GM19193 (cell line): ENCODE results near the gene ANKRD34A.

Source experiments
- POLR2A ChIP-seq: IDR thresholded peaks from 4 replicates; pipeline ENCODE4 v1.6.1; 2011; ENCODE audit not compliant: insufficient read depth, insufficient read length; ENCODE audit errors: extremely low read depth

ANKRD34A gene

DNA sequence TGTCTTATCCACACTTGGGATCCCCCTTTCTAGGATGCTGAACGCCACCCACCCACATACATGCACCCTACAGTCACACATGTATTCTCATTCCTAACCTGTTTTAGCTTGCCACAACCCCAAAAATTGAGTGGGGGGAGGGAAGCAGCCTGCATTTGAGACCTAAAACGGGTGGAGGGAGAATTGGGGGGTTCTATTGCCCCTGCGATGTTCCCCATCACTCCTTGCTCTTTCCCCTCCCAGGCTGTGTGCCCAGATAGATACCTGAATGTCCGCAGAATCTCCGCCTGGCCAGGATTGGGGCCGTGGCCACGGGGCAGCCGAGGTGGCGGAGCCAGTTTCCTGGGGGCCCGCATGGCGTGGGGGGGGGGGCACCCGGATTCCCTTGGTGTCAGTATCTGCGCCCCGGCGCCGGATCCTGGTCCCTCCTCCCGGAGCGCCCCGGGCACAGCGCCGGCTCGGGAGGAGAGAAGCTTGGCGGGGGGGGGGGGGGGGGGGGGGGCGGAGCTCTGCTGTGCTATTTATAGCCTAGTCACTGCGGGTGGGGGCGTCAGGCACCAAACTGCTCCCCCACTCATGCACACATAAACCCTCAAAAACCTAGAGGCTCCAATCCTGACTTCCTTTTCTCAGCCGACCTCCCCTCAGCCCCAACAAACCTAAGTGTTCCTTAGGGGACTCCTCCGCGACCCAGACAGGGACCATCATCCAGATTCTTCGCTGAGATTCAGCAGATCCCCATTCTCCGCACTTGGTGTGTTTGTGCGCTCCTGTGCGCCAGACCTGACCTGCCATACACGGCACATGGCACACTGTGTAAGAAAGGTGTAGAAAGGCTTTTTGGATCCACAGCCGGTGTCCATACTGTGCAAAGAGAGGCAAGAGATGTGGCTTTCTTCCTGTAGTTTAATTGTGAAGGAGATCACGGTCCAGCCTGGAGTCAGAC, 1.9 kb downstream of the ANKRD34A start:
- no peak for TF ChIP-seq POLR2A

DNA sequence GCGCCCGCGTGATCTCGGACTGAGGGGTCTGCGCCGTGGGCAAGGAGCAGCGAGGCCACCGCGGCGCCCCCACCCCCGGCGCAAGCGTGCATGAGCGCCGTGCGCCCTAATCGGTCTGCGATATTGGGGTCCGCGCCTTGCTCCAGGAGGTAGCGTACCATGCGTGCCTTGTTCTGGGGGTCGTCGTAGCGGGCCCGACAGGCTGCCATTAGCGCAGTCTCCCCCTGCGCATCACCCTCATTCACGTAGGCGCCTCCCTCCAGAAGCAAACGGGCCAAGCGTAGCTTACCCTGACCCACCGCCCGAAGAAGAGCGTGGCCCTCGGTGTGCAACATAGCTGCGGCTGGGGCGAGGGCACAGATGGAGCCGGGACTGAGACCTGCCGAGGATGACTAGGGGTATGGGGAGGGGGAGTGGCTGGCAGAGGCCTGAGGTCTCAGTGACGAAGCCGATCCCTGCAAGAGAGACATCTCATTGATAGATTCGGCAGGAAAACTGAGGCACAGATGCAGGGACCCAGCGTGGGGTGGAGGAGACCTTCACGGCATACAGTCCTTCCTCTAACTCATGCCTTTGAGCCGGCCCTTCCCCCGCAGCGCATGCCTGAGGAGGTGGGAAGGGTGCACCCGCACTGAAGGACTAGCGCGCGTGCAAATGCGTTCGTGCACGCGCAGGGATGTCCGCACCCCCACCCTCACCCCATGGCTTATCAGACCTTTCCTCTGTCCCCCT, 2.8 kb downstream of the ANKRD34A start:
- TF ChIP-seq POLR2A = no peak

DNA sequence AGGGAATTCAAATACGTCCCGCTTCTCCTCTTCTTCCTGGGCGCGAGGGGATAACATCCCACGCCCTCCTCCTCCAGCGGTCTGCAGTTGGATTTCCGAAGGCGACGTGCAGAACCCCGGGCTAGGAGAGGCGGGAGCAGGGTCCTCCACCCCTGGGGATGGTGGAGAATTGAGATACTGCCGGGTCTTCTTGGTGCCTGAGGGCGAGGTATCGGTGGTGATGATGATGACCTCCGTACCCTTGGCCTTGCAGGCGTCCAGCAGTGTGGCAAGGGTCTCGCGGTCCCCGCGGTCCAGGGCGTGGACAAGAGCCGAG, 3.3 kb downstream of the ANKRD34A start:
- TF ChIP-seq POLR2A = no peak

DNA sequence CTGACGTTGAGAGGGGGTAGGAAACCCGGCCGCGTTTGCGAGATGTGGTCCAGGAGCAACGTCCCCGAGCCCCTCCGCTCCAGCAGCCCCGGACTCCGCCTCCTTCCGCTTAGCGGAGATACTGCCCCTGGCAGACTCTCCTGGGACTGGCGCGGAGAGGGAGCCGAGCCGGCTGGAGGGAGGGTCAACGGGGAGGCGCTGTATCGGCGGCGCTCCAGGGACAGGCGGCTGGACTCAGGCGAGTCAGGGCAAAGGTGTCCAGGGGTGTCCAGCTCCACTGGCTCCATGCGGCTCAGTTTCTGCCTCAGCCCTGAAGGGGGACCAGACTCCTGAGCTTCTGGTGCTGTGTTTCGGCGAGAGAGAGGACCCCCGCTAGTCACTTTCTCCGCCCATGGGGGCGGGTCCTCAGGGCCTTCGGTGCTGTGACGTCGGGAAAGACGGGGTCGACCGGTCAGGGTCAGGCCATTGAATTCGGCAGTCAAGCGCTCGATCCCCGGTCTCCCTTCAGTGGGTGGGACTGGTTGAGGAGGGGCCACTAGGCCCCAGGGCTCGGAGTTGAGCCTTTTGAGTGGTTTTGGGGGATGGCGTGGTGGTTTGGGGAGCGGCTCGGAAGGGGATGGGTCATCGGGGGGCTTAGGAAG, 3.8 kb downstream of the ANKRD34A start:
- TF ChIP-seq POLR2A = peak; percentile 49

DNA sequence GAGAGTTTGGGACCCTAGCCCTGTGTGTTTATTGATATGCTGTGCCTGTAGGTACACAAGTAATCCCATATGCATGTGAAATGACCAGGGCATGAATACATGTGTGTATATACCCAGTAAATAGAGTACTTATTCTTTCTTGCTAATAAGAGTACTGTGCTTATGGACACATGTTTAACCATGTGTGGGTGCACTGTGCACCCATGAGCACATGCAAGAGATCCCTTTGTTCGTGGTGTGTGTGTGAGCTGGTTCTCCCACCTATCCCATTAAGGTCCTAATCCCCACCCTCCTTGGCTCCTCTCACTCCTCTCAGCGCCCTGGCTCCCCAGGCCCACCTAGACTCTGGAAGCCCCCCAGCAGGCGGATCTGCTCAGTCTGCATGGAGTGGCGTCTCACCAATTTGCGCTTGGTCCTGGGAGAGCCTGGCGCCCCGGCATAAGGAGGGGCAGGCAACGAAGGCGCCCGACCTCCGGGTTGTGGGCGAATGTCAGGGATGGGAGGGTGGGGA, 4.4 kb downstream of the ANKRD34A start:
- TF ChIP-seq POLR2A = no peak

DNA sequence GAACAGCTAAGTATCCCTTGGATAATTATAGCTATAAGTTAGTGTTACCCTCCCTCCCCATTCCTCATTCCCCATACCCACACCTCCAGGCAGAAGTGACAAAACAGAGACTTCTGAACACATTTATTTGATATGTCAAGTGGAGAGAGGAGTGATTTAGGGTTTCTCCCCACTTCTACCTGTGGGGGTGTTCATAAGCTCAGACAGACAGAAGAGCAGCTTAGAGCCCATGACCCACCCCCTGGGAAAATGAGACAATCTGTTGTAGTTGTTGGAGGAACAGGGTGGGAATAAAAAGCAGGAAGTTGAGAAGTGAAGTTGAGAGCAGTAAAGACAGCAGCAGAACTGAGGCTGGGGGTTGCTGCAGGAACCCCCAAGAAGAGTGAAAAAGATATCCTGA, 5.0 kb downstream of the ANKRD34A start:
- TF ChIP-seq POLR2A = no peak

DNA sequence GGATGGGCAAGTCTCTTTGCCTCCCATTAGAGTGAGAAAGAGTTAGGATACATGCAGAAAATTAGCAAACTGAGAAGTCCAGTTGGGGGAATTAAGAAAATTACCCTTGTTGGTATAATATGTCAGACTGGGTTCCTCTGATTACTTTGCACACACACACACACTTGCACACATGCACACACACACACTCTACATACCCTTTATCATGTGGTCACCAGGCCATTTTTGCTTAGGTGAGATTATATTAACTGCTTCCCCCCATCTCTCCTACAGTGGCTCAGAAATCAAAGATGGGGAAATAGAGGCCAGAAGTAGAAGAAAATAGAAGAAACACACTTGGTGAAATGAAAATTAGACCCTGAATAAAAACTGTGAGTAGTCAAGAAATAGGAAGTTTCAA, 5.6 kb downstream of the ANKRD34A start:
- no peak for TF ChIP-seq POLR2A

DNA sequence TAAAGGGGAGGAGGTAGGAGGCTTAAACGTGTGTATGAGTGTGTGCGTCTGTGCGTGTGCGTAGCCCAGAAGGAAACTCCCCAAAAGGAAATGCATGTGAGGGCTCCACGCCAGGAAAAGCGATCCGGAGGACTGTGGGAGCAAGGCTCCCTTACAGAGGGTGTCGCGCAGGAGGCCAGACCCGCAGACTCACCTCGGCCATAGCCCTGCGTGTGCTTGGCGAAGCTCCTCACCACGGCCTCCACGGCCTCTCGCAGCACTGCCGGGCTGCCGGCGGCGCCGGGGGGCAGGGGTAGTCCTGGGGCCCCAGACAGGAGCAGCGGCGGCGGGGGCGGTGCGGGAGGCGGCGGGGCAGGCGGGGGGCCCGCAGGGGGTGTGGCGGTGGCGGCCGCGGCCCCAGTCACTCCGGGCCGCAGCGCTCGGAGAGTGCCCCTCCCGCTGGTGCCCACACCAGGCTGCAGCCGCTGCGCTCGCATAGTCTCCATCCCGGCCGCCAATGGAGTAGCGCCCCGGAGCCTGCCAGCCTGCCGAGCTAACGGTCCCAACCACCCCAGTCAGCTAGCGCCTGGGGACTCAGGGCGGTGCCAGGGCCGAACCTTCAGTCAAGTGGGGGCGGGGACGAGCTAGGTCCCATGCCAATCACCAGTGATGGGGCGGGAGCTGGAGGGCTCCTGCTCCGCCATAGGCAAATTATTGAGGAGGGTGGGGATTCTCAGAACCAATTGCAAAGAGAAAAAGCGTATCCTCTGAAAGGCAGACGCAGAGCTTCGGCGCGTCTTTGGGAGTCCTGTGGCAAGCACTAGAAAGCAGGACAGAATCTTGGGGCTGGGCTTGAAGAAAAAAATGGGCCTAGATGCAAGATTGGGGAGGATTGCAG, 6.7 kb downstream of the ANKRD34A start, which contains the start of gene LIX1L:
Gene LIX1L (minus strand): TSS at position 575 of the 877 bp plus-strand sequence. CDS start 90 bp downstream, at position 485.
- peak; percentile 79 for TF ChIP-seq POLR2A

DNA sequence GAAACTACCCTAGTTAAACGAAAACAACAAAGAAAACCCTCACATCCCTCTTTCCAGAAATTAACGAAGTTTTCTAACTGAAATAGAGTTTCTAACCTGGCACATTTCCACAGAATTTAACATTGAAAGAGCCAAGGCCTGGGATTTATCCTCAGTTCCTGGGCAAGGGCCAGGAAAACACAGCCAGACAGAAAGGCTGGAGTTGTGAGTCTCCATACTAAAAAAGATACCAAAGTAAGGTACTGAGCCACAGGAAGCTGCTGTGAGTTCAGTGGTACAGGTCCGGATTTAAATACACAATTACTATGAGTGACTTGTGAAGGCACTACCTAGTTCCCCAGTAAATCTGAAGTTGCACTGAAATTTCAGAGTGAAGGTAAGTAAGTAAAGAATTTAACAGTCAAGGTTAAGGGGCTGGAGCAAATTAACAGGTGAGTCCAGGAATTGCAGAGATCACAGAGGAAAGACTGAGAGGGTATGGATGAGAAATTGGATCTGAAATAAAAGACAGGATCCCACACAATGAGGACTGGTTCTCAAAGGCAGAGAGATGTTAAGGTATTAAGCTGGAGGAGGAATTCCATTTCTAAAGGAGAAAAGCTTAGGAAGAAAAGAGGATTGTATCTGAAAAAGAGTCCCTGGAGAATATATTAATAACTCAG, 7.5 kb downstream of the ANKRD34A start:
- TF ChIP-seq POLR2A = no peak

DNA sequence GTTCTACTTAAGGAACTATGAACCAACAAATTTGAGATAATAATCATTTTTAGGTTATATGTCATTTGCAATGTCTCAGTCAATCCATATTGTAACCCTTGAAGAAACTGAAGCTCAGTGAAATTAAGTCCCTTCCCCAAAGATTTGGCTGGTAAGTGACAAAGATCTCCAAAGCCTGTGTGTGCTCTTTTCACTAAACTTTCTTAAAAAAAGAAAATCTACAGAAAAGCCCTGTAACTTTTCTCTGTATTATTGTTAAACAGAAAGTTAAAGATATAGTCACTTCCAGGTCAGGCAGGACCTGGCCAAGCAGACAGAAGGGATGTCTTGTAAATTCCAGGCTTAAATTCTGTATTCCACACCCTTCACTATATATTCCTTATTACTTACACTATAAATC, 8.0 kb downstream of the ANKRD34A start:
- no peak for TF ChIP-seq POLR2A

DNA sequence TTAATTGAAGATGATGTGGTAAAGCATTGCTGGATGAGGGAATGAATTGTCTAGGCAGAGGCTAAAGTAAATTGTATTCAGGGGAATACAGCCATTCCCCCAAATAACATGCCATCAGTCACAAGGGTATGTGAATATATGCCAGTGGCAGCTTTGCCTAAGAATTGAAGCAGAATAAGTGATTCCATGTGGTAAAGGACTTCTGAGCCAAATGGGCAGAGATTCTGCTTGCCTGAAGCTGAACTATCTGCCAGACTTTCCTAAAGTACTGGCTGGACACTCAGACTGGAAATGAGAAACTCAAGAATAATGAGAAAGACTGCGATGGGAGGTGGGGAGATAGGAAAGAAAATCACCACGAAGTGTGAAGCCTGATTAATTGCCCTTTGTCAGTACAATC, 8.9 kb downstream of the ANKRD34A start:
- no peak for TF ChIP-seq POLR2A

DNA sequence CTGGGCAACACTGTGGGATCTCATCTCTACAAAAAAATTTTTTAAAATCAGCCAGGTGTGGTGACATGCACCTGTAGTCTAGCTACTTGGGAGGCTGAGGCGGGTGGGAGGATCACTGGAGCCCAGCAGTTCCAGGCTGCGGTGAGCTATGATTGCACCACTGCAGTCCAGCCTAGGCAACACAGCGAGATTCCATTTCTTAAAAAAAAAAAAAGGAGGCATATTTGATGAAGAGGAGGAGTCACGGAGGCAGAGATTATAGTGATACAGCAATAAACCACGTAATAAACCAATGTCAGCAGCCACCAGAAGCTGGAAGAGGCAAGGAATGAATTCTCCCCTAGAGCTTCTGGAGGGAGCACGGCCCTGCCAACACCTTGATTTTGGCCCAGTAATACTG, 10.5 kb downstream of the ANKRD34A start:
- TF ChIP-seq POLR2A = no peak

DNA sequence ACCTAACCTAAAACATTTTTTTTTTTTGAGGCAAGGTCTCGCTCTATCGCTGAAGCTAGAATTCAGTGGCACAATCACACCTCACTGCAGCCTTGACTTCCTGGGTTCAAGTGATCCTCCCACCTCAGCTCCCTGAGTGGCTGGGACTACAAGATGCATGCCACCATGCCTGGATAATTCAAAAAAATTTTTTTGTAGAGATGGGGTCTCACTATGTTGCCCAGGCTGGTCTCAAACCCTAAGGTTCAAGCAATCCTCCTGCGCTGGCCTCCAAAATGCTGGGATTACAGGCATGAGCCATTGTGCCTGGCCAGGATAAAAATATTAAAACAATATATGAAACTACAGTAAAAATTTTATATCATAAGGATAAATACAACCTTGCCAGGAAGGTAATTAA, 11.5 kb downstream of the ANKRD34A start:
- no peak for TF ChIP-seq POLR2A

DNA sequence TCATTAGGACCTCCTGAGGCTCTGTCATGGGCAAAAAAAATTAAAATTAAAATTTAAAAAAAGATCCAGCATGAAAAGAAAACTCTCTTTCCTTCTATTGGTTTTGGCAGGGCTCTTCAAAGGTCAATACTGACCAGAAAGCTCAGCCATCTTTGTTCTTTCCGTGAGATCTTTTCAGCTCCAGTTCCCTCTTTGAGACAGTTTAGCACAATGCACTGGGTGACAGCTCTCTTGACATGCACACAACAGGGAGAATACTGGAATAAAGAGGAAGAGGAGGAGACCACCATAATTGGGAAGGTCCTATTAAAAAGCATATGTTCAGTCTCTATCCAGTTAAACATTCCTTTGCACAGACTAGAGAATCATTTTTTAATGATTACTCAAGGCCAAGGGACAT, 12.8 kb downstream of the ANKRD34A start:
- no peak for TF ChIP-seq POLR2A

DNA sequence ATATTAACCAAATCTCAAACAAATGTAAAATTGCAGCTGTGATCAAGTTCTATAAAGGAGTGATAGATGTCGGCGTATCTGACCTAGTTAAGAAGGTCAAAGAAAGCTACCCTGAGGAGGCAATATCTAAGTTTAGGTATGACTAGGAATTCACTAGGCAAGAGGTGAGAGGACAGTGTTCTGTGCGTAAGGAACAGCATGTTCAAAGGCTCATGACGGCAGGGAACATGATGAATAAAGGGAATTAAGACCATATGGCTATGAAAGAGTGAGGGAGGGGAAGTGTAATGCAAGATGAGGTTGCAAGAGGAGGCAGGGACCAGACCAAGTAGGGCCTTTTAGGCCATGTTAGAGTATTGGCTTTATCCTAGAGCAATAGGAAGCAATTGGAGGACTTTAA, 15.2 kb downstream of the ANKRD34A start:
- TF ChIP-seq POLR2A = no peak

DNA sequence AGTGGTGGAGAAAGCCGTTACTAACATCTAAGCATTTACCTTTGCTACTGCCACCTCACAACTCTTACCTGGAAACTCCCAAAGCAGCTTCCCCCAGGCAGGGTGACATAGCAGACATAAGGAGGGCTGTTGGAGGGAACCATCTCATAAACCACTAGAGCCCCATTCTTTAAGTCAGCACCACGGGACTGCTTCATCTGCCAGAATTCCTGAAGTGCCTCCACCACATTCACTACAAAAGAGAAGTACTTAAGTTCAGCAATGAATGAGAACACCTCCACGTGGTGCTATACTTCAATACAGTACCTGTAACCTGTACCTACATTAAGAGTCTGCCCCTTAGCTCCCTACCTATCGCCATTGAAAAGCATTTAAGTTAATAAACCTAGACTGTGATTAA, 16.8 kb downstream of the ANKRD34A start:
- no peak for TF ChIP-seq POLR2A
